Neural cell (in vitro differentiated cells): Measurements from ENCODE around the gene RXFP2. TPM values are rescaled to one million over a fixed set of nuclear protein-coding genes. Genes with fewer than 3 reads are reported as not detected.

Experiments used
- H2AFZ ChIP-seq: fragments of 200-600, 300-800 bp; sonication (generic), shearing (Covaris generic); 2 replicates; pipeline ENCODE4 v1.6.0; 2014; ENCODE audit warnings: low read depth, mild to moderate bottlenecking, antibody characterized with exemption, low read length, moderate library complexity
- H3F3A ChIP-seq: fragments of 200-600 bp; shearing (Covaris generic); 2 replicates; pipeline ENCODE4 v1.6.1; 2016; ENCODE audit warnings: mild to moderate bottlenecking, moderate library complexity, mixed read lengths, antibody characterized with exemption, low read length; ENCODE audit not compliant: insufficient read depth, poor library complexity, severe bottlenecking
- H3K27ac ChIP-seq: fragments of 200-600, 300-800 bp; sonication (generic), shearing (Covaris generic); 2 replicates; pipeline ENCODE4 v1.5.1; 2014; ENCODE audit warnings: mild to moderate bottlenecking, low read length, moderate library complexity
- H3K27me3 ChIP-seq: fragments of 300-800, 200-600 bp; sonication (generic), shearing (Covaris generic); 2 replicates; pipeline ENCODE4 v1.6.0; 2014; ENCODE audit warnings: mild to moderate bottlenecking, low read depth, low read length, moderate library complexity; ENCODE audit not compliant: insufficient read depth
- H3K36me3 ChIP-seq: fragments of 300-800, 200-600 bp; sonication (generic), shearing (Covaris generic); 2 replicates; pipeline ENCODE4 v1.5.1; 2014; ENCODE audit warnings: mild to moderate bottlenecking, antibody characterized with exemption, low read length, moderate library complexity; ENCODE audit not compliant: insufficient read depth
- H3K4me2 ChIP-seq: fragments of 300-800, 200-600 bp; sonication (generic), shearing (Covaris generic); 2 replicates; pipeline ENCODE4 v1.6.0; 2014; ENCODE audit warnings: mild to moderate bottlenecking, low read length
- H3K4me3 ChIP-seq: fragments of 300-800, 200-600 bp; sonication (generic), shearing (Covaris generic); 2 replicates; pipeline ENCODE4 v1.5.1; 2014; ENCODE audit warnings: mild to moderate bottlenecking, low read length, moderate library complexity
- H3K79me2 ChIP-seq: fragments of 200-600 bp; shearing (Covaris generic); replicated peaks from 2 replicates; pipeline ENCODE4 v1.6.0; 2014; ENCODE audit warnings: mild to moderate bottlenecking, low read length, moderate library complexity; ENCODE audit not compliant: insufficient read depth
- H3K9ac ChIP-seq: fragments of 300-800, 200-600 bp; sonication (generic), shearing (Covaris generic); 2 replicates; pipeline ENCODE4 v1.6.1; 2016; ENCODE audit warnings: mild to moderate bottlenecking, low read length, mixed read lengths
- H3K9me2 ChIP-seq: fragments of 200-600 bp; shearing (Covaris generic); 2 replicates; pipeline ENCODE4 v1.6.1; 2016; ENCODE audit warnings: mild to moderate bottlenecking, low read length, mixed read lengths; ENCODE audit not compliant: insufficient read depth
- H3K9me3 ChIP-seq: fragments of 200-600, 300-800 bp; sonication (generic), shearing (Covaris generic); 2 replicates; pipeline ENCODE4 v1.6.1; 2016; ENCODE audit warnings: mild to moderate bottlenecking, mixed run types, low read length, moderate library complexity, mixed read lengths
- H4K20me1 ChIP-seq: fragments of 200-600 bp; shearing (Covaris generic); 2 replicates; pipeline ENCODE4 v1.6.1; 2016; ENCODE audit warnings: mild to moderate bottlenecking, mixed run types; ENCODE audit not compliant: insufficient read depth
- CTCF ChIP-seq: fragments of 450-650 bp; IDR thresholded peaks from 2 replicates; pipeline ENCODE4 v1.5.1; 2014; ENCODE audit warnings: antibody characterized with exemption, mild to moderate bottlenecking, moderate library complexity; ENCODE audit not compliant: poor library complexity, severe bottlenecking
- EP300 ChIP-seq: fragments of 450-650 bp; conservative IDR thresholded peaks from 2 replicates; pipeline ENCODE4 v1.6.1; 2014; ENCODE audit warnings: antibody characterized with exemption, mild to moderate bottlenecking, moderate library complexity; ENCODE audit not compliant: poor library complexity, severe bottlenecking
- EZH2 ChIP-seq: fragments of 200-600, 300-800 bp; shearing (Covaris generic), sonication (generic); IDR thresholded peaks from 2 replicates; pipeline ENCODE4 v1.6.1; 2014; ENCODE audit warnings: antibody characterized with exemption, low read length, borderline replicate concordance, mild to moderate bottlenecking; ENCODE audit not compliant: insufficient read depth, poor library complexity, severe bottlenecking
- MXI1 ChIP-seq: fragments of 450-650 bp; conservative IDR thresholded peaks from 2 replicates; pipeline ENCODE4 v1.6.1; 2014; ENCODE audit warnings: antibody characterized with exemption, mild to moderate bottlenecking; ENCODE audit not compliant: poor library complexity, severe bottlenecking
- POLR2AphosphoS5 ChIP-seq: IDR thresholded peaks from 2 replicates; pipeline ENCODE4 v1.6.1; 2012
- RAD21 ChIP-seq: fragments of 450-650 bp; conservative IDR thresholded peaks from 2 replicates; pipeline ENCODE4 v1.6.1; 2014; ENCODE audit warnings: antibody characterized with exemption, mild to moderate bottlenecking, moderate library complexity
- REST ChIP-seq: IDR thresholded peaks from 2 replicates; pipeline ENCODE4 v1.6.1; 2012; ENCODE audit warnings: borderline replicate concordance
- SMC3 ChIP-seq: fragments of 450-650 bp; conservative IDR thresholded peaks from 2 replicates; pipeline ENCODE4 v1.6.1; 2014; ENCODE audit warnings: antibody characterized with exemption, mild to moderate bottlenecking, moderate library complexity; ENCODE audit not compliant: poor library complexity
- TAF1 ChIP-seq: IDR thresholded peaks from 2 replicates; pipeline ENCODE4 v1.6.1; 2012; ENCODE audit warnings: low read depth
- polyA plus RNA-seq: library from polyadenylated mRNA; depleted of rRNA; stranded (reverse); fragments of >200 nt; gene quantifications from 2 replicates; pipeline ENCODE4 v1.2.3, GENCODE V29; 2014

The RXFP2 gene
- polyA plus RNA-seq, 1 donor from 2014 or later = not detected

DNA sequence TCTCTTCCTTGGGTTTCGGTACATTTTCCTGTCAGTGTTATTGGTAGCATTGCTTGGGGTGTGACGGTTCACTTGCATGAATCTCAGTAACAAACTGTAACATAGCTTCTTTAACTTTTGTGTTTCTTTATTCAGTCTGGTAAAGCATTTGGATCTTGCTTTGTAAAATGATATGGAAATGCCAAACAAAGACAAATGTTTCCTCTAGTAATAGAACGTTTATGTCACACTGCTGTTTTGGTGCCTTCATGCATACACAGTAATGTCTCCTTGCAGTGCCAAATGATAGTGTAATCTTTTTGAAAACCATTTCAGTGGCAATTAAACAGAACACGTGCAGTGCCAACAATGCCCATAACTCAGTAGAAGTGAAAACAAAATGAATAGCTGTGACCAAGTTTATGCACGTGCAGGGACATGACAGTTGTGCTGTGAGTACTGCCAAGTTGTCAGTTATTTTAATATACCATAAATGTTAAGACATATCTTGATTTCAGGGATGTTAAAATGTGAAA, 110.8 kb downstream of the RXFP2 start:
- H3K27ac ChIP-seq = no peak overlapping the region
- H3K9me2 ChIP-seq = no peaks in the 10 kb centered on the region
- no peaks in the 10 kb centered on the region for H4K20me1 ChIP-seq
- no peak overlapping the region for H3K4me2 ChIP-seq
- peaks cover 5% of the 10 kb centered on the region for H3K27me3 ChIP-seq
- no peak overlapping the region for H3K9ac ChIP-seq
- H2AFZ ChIP-seq = no peak overlapping the region
- H3K9me3 ChIP-seq = no peaks in the 10 kb centered on the region
- H3F3A ChIP-seq = no peaks in the 10 kb centered on the region
- no peaks in the 10 kb centered on the region for H3K36me3 ChIP-seq
- TF ChIP-seq TAF1 (no peak), EZH2 (no peak), EP300 (no peak), POLR2AphosphoS5 (no peak), CTCF (no peak)
- no peak overlapping the region for H3K4me3 ChIP-seq
- no peaks in the 10 kb centered on the region for H3K79me2 ChIP-seq

- H3K9me2 ChIP-seq = no peaks in the 10 kb centered on the region
- H3K4me3 ChIP-seq = no peak overlapping the region
- no peaks in the 10 kb centered on the region for H3K9me3 ChIP-seq
- H3K4me2 ChIP-seq = no peak overlapping the region
- H3K27ac ChIP-seq = no peak overlapping the region
- no peak overlapping the region for H2AFZ ChIP-seq
- no peaks in the 10 kb centered on the region for H3K79me2 ChIP-seq
- H3K9ac ChIP-seq = no peak overlapping the region
- no peaks in the 10 kb centered on the region for H4K20me1 ChIP-seq
- TF ChIP-seq TAF1 = no peak
- TF ChIP-seq CTCF = no peak
- no peak for TF ChIP-seq EZH2
- TF ChIP-seq EP300 = no peak
- TF ChIP-seq REST = no peak
- TF ChIP-seq SMC3 = no peak
- TF ChIP-seq POLR2AphosphoS5 = no peak
- TF ChIP-seq RAD21 = no peak
- TF ChIP-seq MXI1 = no peak
- H3K36me3 ChIP-seq = no peaks in the 10 kb centered on the region
- H3F3A ChIP-seq = no peaks in the 10 kb centered on the region
- no peaks in the 10 kb centered on the region for H3K27me3 ChIP-seq
These were observed 111.9 kb downstream of the RXFP2 start for GRCh38 chr13:31851216-31851615.
